ENCODE results near the gene DSCAM.

DSCAM gene

GRCh38 chr21:40379881-40380810, 466.8 kb downstream of the DSCAM start:
- H3K4me3 ChIP-seq (ENCODE audit: low read length): no peak overlapping the region

GRCh38 chr21:40377135-40377534, 469.8 kb downstream of the DSCAM start:
- Histone ChIP-seq H3K4me1 (ENCODE audit: control insufficient read depth, insufficient read depth, low read length) (no peaks in the 10 kb centered on the region), H3K4me3 (ENCODE audit: low read length) (no peak overlapping the region), H3K9ac (ENCODE audit: low read length) (no peak overlapping the region), H3K36me3 (ENCODE audit: control insufficient read depth, insufficient read depth, low read length) (no peaks in the 10 kb centered on the region), H3K27me3 (ENCODE audit: control insufficient read depth, insufficient read depth, low read length) (no peaks in the 10 kb centered on the region), H3K9me3 (ENCODE audit: control insufficient read depth, low read length) (no peaks in the 10 kb centered on the region)

More at GRCh38 chr21:40379881-40380810, 466.8 kb downstream of the DSCAM start:
- no peaks in the 10 kb centered on the region for H3K9me3 ChIP-seq (ENCODE audit: control insufficient read depth, low read length)
- H3K4me1 ChIP-seq (ENCODE audit: control insufficient read depth, insufficient read depth, low read length): no peaks in the 10 kb centered on the region
- no peaks in the 10 kb centered on the region for H3K36me3 ChIP-seq (ENCODE audit: control insufficient read depth, insufficient read depth, low read length)
- H3K9ac ChIP-seq (ENCODE audit: low read length): no peak overlapping the region
- H3K27me3 ChIP-seq (ENCODE audit: control insufficient read depth, insufficient read depth, low read length): no peaks in the 10 kb centered on the region

DNA sequence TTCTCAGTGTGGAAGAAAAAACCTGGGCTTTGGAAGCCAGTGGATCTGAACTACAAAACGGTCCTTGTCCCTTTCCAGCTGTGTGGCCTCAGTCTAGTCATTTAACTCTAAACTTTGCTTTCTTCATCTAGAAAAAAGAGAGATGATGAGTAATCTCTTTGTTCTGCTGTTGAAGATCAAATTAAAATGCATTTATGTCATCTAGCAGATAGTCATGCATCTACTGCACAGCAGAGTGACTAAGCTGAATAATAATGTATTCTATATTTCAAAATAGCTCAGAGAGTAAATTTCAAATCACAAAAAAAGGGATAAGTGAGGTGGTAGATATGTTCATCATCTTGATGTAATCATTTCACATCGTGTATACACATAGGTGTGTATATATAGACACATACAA, 473.2 kb downstream of the DSCAM start:
- no peaks in the 10 kb centered on the region for H3K4me1 ChIP-seq (ENCODE audit: control insufficient read depth, insufficient read depth, low read length)
- no peaks in the 10 kb centered on the region for H3K9me3 ChIP-seq (ENCODE audit: control insufficient read depth, low read length)
- no peaks in the 10 kb centered on the region for H3K36me3 ChIP-seq (ENCODE audit: control insufficient read depth, insufficient read depth, low read length)
- H3K9ac ChIP-seq (ENCODE audit: low read length): no peak overlapping the region
- no peak overlapping the region for H3K4me3 ChIP-seq (ENCODE audit: low read length)
- no peaks in the 10 kb centered on the region for H3K27me3 ChIP-seq (ENCODE audit: control insufficient read depth, insufficient read depth, low read length)

DNA sequence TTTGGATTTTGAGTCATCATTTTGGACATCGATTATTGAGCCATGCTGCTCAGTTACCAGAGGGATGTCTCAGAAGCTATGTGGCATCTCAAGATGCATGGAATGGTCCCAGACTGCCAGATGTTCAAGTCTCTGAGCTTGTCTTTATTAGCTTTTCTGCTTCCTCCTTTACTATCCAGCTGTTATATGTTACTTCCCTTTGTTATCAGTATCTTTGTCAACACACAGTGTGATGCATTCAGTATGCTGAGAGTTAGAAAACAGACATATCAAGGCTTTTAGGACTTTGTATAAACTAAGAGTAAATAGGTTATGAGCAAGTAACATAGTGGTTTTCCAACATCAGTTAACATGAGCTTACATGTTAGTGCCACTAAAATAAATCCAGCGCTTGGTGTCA, 474.5 kb downstream of the DSCAM start:
- Histone ChIP-seq H3K4me1 (ENCODE audit: control insufficient read depth, insufficient read depth, low read length) (no peaks in the 10 kb centered on the region), H3K9me3 (ENCODE audit: control insufficient read depth, low read length) (no peaks in the 10 kb centered on the region), H3K4me3 (ENCODE audit: low read length) (no peak overlapping the region), H3K27me3 (ENCODE audit: control insufficient read depth, insufficient read depth, low read length) (no peaks in the 10 kb centered on the region), H3K9ac (ENCODE audit: low read length) (no peak overlapping the region), H3K36me3 (ENCODE audit: control insufficient read depth, insufficient read depth, low read length) (no peaks in the 10 kb centered on the region)

GRCh38 chr21:40371329-40371728, 475.6 kb downstream of the DSCAM start:
- Histone ChIP-seq H3K9me3 (ENCODE audit: control insufficient read depth, low read length) (no peaks in the 10 kb centered on the region), H3K4me1 (ENCODE audit: control insufficient read depth, insufficient read depth, low read length) (no peaks in the 10 kb centered on the region), H3K36me3 (ENCODE audit: control insufficient read depth, insufficient read depth, low read length) (no peaks in the 10 kb centered on the region), H3K27me3 (ENCODE audit: control insufficient read depth, insufficient read depth, low read length) (no peaks in the 10 kb centered on the region), H3K4me3 (ENCODE audit: low read length) (no peak overlapping the region), H3K9ac (ENCODE audit: low read length) (no peak overlapping the region)

DNA sequence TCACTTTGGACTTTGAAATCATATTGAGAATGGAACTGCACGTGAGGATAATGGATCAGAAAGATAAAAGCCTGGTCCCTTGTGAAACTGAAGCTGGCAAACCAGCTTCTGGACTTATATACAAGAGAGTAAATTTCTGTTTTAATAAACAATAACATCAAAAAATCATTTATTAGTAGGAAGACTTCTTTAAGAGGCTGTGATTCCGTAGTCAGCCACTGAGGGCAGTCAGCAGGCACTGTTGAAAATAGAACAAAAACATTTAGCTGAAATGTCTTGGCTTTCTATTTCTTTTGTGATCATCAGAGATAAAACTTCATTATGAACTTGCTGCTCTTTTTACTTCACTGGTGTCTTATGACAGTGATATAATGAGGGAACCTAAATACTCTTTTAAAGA, 490.3 kb downstream of the DSCAM start:
- no peaks in the 10 kb centered on the region for H3K27me3 ChIP-seq (ENCODE audit: control insufficient read depth, insufficient read depth, low read length)
- no peak overlapping the region for H3K9ac ChIP-seq (ENCODE audit: low read length)
- H3K9me3 ChIP-seq (ENCODE audit: control insufficient read depth, low read length): no peaks in the 10 kb centered on the region
- no peaks in the 10 kb centered on the region for H3K4me1 ChIP-seq (ENCODE audit: control insufficient read depth, insufficient read depth, low read length)
- H3K4me3 ChIP-seq (ENCODE audit: low read length): no peak overlapping the region
- H3K36me3 ChIP-seq (ENCODE audit: control insufficient read depth, insufficient read depth, low read length): no peaks in the 10 kb centered on the region

GRCh38 chr21:40355076-40355475, 491.9 kb downstream of the DSCAM start:
- no peak overlapping the region for H3K4me3 ChIP-seq (ENCODE audit: low read length)
- H3K36me3 ChIP-seq (ENCODE audit: control insufficient read depth, insufficient read depth, low read length): no peaks in the 10 kb centered on the region
- no peak overlapping the region for H3K9ac ChIP-seq (ENCODE audit: low read length)
- no peaks in the 10 kb centered on the region for H3K4me1 ChIP-seq (ENCODE audit: control insufficient read depth, insufficient read depth, low read length)
- no peaks in the 10 kb centered on the region for H3K27me3 ChIP-seq (ENCODE audit: control insufficient read depth, insufficient read depth, low read length)
- H3K9me3 ChIP-seq (ENCODE audit: control insufficient read depth, low read length): no peaks in the 10 kb centered on the region

- H3K27me3 ChIP-seq (ENCODE audit: control insufficient read depth, insufficient read depth, low read length): no peaks in the 10 kb centered on the region
- no peaks in the 10 kb centered on the region for H3K36me3 ChIP-seq (ENCODE audit: control insufficient read depth, insufficient read depth, low read length)
- no peak overlapping the region for H3K4me3 ChIP-seq (ENCODE audit: low read length)
- H3K4me1 ChIP-seq (ENCODE audit: control insufficient read depth, insufficient read depth, low read length): no peaks in the 10 kb centered on the region
- H3K9me3 ChIP-seq (ENCODE audit: control insufficient read depth, low read length): no peaks in the 10 kb centered on the region
- H3K9ac ChIP-seq (ENCODE audit: low read length): no peak overlapping the region
Observed at GRCh38 chr21:40351006-40351405, 496.0 kb downstream of the DSCAM start.

DNA sequence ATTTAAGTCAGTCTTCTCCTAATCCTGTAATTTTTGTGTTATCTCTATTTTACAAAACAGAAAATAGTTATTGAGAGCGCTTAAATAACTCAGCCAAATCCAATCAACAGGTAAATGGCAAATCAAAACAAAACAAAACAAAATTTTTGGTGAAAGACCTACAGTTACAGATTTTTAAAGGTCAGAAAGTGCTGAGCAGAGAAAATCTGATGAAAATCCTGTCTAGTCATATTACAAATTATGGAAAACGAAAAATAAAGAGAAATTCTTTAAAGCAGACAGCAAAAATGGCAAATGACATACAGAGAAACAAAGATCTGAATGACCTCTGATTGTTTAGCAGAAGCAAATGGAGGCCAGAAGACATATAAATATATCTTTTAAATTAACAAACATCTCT, 497.4 kb downstream of the DSCAM start:
- Histone ChIP-seq H3K9me3 (ENCODE audit: control insufficient read depth, low read length) (no peaks in the 10 kb centered on the region), H3K27me3 (ENCODE audit: control insufficient read depth, insufficient read depth, low read length) (no peaks in the 10 kb centered on the region), H3K4me3 (ENCODE audit: low read length) (no peak overlapping the region), H3K9ac (ENCODE audit: low read length) (no peak overlapping the region), H3K4me1 (ENCODE audit: control insufficient read depth, insufficient read depth, low read length) (no peaks in the 10 kb centered on the region), H3K36me3 (ENCODE audit: control insufficient read depth, insufficient read depth, low read length) (no peaks in the 10 kb centered on the region)

DNA sequence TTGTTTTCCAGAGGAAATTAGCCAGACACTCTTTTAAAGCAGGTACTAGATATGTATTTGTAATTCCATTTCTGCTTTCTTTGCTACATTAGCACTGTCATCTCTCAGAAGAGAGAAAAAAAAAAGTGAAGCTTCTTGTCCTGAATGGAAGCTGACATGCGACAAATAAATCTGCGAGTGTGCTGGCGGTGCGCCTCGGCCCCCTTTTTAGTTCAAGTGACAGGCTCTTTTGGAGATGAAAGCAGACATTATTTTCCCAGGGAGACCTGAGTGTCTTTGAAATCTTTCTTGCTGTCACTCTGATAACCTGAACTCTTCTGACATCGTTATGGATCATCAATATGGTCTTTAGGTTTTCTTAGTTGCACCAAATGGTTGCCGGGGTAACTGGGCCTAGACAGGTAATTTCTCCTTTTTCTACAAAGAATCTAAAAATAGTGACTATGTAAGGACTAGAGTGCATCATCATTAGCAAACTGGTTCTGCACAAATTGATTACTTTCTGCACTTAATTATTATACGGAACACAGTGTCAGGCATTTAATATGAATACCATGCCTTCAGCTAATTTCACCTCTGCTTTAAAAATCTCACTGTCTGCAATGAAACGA, 501.1 kb downstream of the DSCAM start:
- Histone ChIP-seq H3K4me3 (ENCODE audit: low read length) (no peak overlapping the region), H3K27me3 (ENCODE audit: control insufficient read depth, insufficient read depth, low read length) (no peaks in the 10 kb centered on the region), H3K36me3 (ENCODE audit: control insufficient read depth, insufficient read depth, low read length) (no peaks in the 10 kb centered on the region), H3K4me1 (ENCODE audit: control insufficient read depth, insufficient read depth, low read length) (no peaks in the 10 kb centered on the region), H3K9ac (ENCODE audit: low read length) (no peak overlapping the region), H3K9me3 (ENCODE audit: control insufficient read depth, low read length) (no peaks in the 10 kb centered on the region)

GRCh38 chr21:40340357-40340756, 506.6 kb downstream of the DSCAM start:
- H3K27me3 ChIP-seq (ENCODE audit: control insufficient read depth, insufficient read depth, low read length): no peaks in the 10 kb centered on the region
- H3K36me3 ChIP-seq (ENCODE audit: control insufficient read depth, insufficient read depth, low read length): no peaks in the 10 kb centered on the region
- H3K9me3 ChIP-seq (ENCODE audit: control insufficient read depth, low read length): no peaks in the 10 kb centered on the region
- H3K4me1 ChIP-seq (ENCODE audit: control insufficient read depth, insufficient read depth, low read length): no peaks in the 10 kb centered on the region
- H3K4me3 ChIP-seq (ENCODE audit: low read length): no peak overlapping the region
- no peak overlapping the region for H3K9ac ChIP-seq (ENCODE audit: low read length)

DNA sequence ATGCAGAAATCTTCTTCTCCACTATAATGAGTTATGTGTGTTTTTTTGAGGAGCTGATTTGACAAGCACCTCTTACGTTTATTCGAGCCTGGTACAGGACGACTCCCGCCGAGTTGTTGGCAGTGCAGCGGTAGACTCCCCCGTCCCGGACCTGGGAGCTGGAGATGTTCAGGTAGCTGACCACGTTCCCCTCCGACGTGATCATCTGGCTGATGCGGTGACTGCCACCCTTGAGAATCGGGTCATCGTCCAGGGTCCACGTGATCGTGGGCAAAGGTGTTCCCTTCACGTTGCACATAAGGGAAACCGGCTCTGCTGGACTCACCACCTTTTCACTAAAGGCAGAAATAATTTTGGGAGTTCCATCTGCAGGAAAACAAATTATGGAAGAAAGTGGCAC, 507.9 kb downstream of the DSCAM start:
- H3K36me3 ChIP-seq (ENCODE audit: control insufficient read depth, insufficient read depth, low read length): no peaks in the 10 kb centered on the region

More for the DNA sequence above, 507.9 kb downstream of the DSCAM start:
- Histone ChIP-seq H3K9ac (ENCODE audit: low read length) (no peak overlapping the region), H3K27me3 (ENCODE audit: control insufficient read depth, insufficient read depth, low read length) (no peaks in the 10 kb centered on the region), H3K4me1 (ENCODE audit: control insufficient read depth, insufficient read depth, low read length) (no peaks in the 10 kb centered on the region), H3K4me3 (ENCODE audit: low read length) (no peak overlapping the region), H3K9me3 (ENCODE audit: control insufficient read depth, low read length) (no peaks in the 10 kb centered on the region)
